GM18505 (cell line): Measurements from ENCODE around the gene GRXCR2.
A peak's percentile ranks its signal among the peaks of the same experiment; 100 is the strongest.
"Not testable (repeated sequence)": the region's sequence is repeated elsewhere in the genome, so short reads cannot be mapped to it uniquely, and the experiment has no call there.

Experiments used
- ATAC-seq: cut with Tn5 transposase; IDR thresholded peaks from one replicate; pipeline ENCODE4 v1.9.1; 2021; ENCODE audit not compliant: unreplicated experiment
- POLR2A ChIP-seq: IDR thresholded peaks from 4 replicates; pipeline ENCODE4 v1.6.1; 2011; ENCODE audit warnings: borderline replicate concordance; ENCODE audit not compliant: insufficient read depth, insufficient read length; ENCODE audit errors: extremely low read depth

GRXCR2 gene

GRCh38 chr5:145906401-145906800 is 33.6 kb upstream of the GRXCR2 start:
- no peak for ATAC-seq
- TF ChIP-seq POLR2A, result no peak

GRCh38 chr5:145904743-145905142 is 31.9 kb upstream of the GRXCR2 start:
- no peak for ATAC-seq
- no peak for TF ChIP-seq POLR2A

GRCh38 chr5:145903867-145904266 is 31.1 kb upstream of the GRXCR2 start:
- TF ChIP-seq POLR2A, result no peak

GRCh38 chr5:145903113-145903512 is 30.3 kb upstream of the GRXCR2 start:
- TF ChIP-seq POLR2A, result no peak
- ATAC-seq, result no peak

More at GRCh38 chr5:145903867-145904266, 31.1 kb upstream of the GRXCR2 start:
- no peak for ATAC-seq

GRCh38 chr5:145902421-145902820 is 29.6 kb upstream of the GRXCR2 start:
- no peak for ATAC-seq
- no peak for TF ChIP-seq POLR2A

- TF ChIP-seq POLR2A, result no peak
- ATAC-seq, result no peak
Measured at GRCh38 chr5:145898171-145898570, 25.4 kb upstream of the GRXCR2 start.

- not testable (repeated sequence) for ATAC-seq
Measured at GRCh38 chr5:145891378-145891777, 18.6 kb upstream of the GRXCR2 start.

- ATAC-seq, result no peak
- TF ChIP-seq POLR2A, result no peak
Measured at GRCh38 chr5:145889611-145890010, 16.8 kb upstream of the GRXCR2 start.

GRCh38 chr5:145887976-145888574 is 15.3 kb upstream of the GRXCR2 start:
- TF ChIP-seq POLR2A, result no peak
- ATAC-seq, result peak; percentile 56

- TF ChIP-seq POLR2A, result no peak
- no peak for ATAC-seq
Measured at GRCh38 chr5:145887217-145887616, 14.4 kb upstream of the GRXCR2 start.

- TF ChIP-seq POLR2A, result no peak
- no peak for ATAC-seq
Measured at GRCh38 chr5:145874765-145875164, 2.0 kb upstream of the GRXCR2 start.

GRCh38 chr5:145872486-145872885 is 328 bp downstream of the GRXCR2 start:
- no peak for TF ChIP-seq POLR2A
- no peak for ATAC-seq

- TF ChIP-seq POLR2A, result no peak
- ATAC-seq, result no peak
Measured at GRCh38 chr5:145869753-145870152, 3.1 kb downstream of the GRXCR2 start.

- no peak for ATAC-seq
- TF ChIP-seq POLR2A, result no peak
Measured at GRCh38 chr5:145867806-145868205, 5.0 kb downstream of the GRXCR2 start.

- not testable (repeated sequence) for ATAC-seq
Measured at GRCh38 chr5:145864432-145864831, 8.4 kb downstream of the GRXCR2 start.
